Measurements from ENCODE around the gene VPS26B.

Gene VPS26B

DNA sequence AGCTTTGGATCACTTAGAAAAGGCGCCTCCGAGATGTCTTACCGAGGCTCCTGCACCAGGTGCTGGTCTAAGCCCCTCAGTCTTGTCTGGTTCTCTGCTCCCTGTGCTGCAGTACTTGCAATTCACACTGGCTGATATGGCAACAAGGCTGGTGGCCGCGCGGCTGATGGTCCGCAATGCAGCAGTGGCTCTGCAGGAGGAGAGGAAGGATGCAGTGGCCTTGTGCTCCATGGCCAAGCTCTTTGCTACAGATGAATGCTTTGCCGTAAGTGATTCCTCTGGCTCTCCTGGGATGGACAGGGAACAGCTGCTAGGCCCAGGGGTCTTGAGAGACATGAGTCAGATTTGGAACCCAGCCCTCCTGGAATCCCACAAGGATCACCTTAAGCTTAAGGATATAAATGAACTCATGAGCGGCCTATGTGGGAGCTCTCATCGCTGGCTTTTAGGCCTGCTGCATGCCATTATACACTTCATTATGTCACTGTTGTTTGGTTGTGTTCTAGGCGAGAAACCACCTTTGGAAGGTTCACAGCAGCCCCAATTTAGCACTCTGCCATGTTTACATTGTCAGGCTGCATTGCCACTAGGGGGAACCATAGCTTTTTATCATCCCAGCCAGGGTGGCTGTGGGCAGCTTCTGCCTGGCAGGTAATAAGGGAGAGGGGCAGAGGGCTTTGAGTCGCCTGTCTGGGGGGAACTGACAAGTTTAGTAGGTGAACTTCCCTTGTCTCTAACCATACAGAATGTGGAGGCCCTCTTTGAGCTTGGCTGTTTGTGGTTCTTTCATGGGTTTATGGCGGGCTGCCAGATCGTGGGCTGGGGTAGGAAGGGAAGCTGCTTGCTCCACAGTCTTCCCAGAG lies 37.4 kb downstream of the VPS26B start:
- Mint-ChIP-seq H3K27ac (no peak overlapping the region), H3K4me1 (peaks cover 6% of the 10 kb centered on the region), H3K36me3 (peaks cover 45% of the 10 kb centered on the region), H3K4me3 (no peak overlapping the region), H3K9me3 (no peaks in the 10 kb centered on the region), H3K27me3 (no peaks in the 10 kb centered on the region)
- ATAC-seq = no peak

- ATAC-seq = no peak
Observed at GRCh38 chr11:134264966-134265764, 40.7 kb downstream of the VPS26B start.

GRCh38 chr11:134266440-134266839 lies 42.0 kb downstream of the VPS26B start:
- no peak for ATAC-seq
- no peak overlapping the region for H3K4me3 Mint-ChIP-seq

More at GRCh38 chr11:134264966-134265764, 40.7 kb downstream of the VPS26B start:
- H3K36me3 Mint-ChIP-seq = peaks cover 25% of the 10 kb centered on the region
- H3K27ac Mint-ChIP-seq = no peak overlapping the region
- H3K27me3 Mint-ChIP-seq = peaks cover 18% of the 10 kb centered on the region
- H3K9me3 Mint-ChIP-seq = no peaks in the 10 kb centered on the region
- no peak overlapping the region for H3K4me3 Mint-ChIP-seq
- H3K4me1 Mint-ChIP-seq = peaks cover 6% of the 10 kb centered on the region

GRCh38 chr11:134266841-134267251 lies 42.4 kb downstream of the VPS26B start:
- Mint-ChIP-seq H3K36me3 (peaks cover 16% of the 10 kb centered on the region), H3K27me3 (peaks cover 35% of the 10 kb centered on the region), H3K4me1 (no peaks in the 10 kb centered on the region), H3K27ac (no peak overlapping the region), H3K4me3 (no peak overlapping the region), H3K9me3 (no peaks in the 10 kb centered on the region)
- no peak for ATAC-seq

More at GRCh38 chr11:134266440-134266839, 42.0 kb downstream of the VPS26B start:
- Mint-ChIP-seq H3K27ac (no peak overlapping the region), H3K36me3 (peaks cover 18% of the 10 kb centered on the region), H3K27me3 (peaks cover 31% of the 10 kb centered on the region), H3K4me1 (no peaks in the 10 kb centered on the region), H3K9me3 (no peaks in the 10 kb centered on the region)

DNA sequence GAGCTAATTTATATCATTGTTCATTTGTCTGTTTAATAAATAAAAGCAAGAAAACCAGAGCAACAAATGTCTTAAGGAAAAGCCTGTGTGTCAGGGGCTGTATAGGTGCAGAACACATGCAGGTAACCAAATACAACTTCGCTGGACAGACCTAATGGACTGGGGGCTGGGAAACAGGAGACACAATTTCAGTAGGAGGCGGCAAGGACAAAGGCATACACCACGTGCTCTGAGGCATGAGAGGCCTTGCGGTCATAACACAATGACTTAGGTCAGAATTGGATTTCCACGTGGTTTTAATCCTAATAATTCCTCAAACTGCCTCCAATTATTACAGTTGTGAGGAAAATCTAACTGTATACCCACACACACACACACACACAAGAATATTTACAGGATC lies 43.0 kb downstream of the VPS26B start:
- Mint-ChIP-seq H3K27me3 (peaks cover 41% of the 10 kb centered on the region), H3K27ac (no peak overlapping the region), H3K4me1 (no peaks in the 10 kb centered on the region), H3K4me3 (no peak overlapping the region), H3K9me3 (no peaks in the 10 kb centered on the region), H3K36me3 (peaks cover 9% of the 10 kb centered on the region)
- ATAC-seq = no peak

- peaks cover 6% of the 10 kb centered on the region for H3K36me3 Mint-ChIP-seq
- H3K27me3 Mint-ChIP-seq = peaks cover 46% of the 10 kb centered on the region
- no peak for ATAC-seq
- no peaks in the 10 kb centered on the region for H3K9me3 Mint-ChIP-seq
- no peak overlapping the region for H3K27ac Mint-ChIP-seq
- no peak overlapping the region for H3K4me3 Mint-ChIP-seq
- H3K4me1 Mint-ChIP-seq = peaks cover 5% of the 10 kb centered on the region
Observed at GRCh38 chr11:134267966-134268365, 43.5 kb downstream of the VPS26B start.

DNA sequence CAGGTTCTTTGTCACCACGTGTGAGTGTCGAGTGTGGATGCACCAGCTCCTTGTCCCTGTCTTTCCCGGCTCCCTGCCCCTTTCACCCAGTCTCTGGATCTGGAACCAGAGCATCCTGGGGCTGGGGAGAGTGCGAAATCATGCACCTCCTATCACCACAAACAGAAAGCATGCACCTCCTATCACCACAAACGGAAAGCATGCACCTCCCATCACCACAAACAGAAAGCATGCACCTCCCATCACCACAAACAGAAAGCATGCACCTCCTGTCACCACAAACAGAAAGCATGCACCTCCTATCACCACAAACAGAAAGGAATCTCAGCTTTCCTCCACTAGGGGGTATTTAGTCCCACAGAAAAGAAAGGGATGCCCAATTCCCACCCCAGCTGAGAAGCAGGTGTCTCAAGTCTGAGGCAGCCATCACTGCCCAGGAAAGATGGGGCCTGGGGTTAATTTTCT lies 45.8 kb downstream of the VPS26B start:
- no peak overlapping the region for H3K4me3 Mint-ChIP-seq
- ATAC-seq = no peak
- peaks cover 10% of the 10 kb centered on the region for H3K4me1 Mint-ChIP-seq
- H3K27me3 Mint-ChIP-seq = peaks cover 54% of the 10 kb centered on the region
- no peak overlapping the region for H3K27ac Mint-ChIP-seq
- no peaks in the 10 kb centered on the region for H3K36me3 Mint-ChIP-seq
- H3K9me3 Mint-ChIP-seq = no peaks in the 10 kb centered on the region

GRCh38 chr11:134271978-134272377 lies 47.5 kb downstream of the VPS26B start:
- H3K4me1 Mint-ChIP-seq = peaks cover 20% of the 10 kb centered on the region

DNA sequence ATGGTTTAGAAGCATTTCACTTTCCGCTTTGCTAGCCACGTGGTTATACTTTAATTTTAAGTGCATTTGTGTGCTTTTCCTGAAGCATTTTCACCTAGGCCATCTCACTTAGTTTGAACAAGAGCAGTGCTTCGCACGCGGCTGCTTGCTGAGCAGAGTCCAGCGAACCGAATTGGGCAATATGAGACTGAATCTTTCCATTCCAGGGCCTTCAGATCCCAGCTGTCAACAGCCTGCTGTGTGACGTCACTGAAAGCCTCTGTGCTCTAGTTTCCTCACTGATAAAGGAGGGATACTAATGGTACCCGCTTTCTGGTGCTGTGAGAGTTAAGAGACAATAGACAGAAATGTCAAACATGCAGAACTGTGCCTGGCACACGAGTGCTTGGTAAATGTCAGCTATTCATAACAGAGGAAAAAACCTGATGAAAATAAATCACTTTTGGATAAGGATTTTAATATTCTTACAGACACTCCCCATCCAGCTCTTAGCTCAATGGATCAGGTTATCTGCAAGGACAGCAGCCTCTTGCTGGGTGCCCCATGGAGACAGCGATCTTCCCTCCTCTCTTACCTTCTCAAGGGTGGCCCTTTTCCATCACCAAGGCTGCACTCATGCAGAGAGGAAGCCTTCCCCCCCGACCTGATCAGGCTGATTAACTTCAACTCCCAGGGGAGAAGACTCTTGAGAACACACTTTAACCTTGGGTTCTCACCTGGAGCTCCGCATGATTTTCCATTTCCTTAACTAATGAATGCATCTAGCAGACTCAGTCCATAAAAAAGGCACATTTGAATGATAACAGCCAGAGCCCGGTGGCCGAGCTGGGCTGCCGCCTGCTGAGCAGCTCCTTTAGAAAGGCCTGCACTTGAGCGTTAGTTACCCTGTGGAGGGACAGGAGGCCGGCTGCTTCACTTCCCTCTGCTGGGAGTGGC lies 48.2 kb downstream of the VPS26B start:
- Mint-ChIP-seq H3K27me3 (peaks cover 75% of the 10 kb centered on the region), H3K9me3 (no peaks in the 10 kb centered on the region), H3K27ac (no peak overlapping the region), H3K36me3 (no peaks in the 10 kb centered on the region), H3K4me3 (no peak overlapping the region), H3K4me1 (peaks cover 26% of the 10 kb centered on the region)
- no peak for ATAC-seq

More at GRCh38 chr11:134271978-134272377, 47.5 kb downstream of the VPS26B start:
- Mint-ChIP-seq H3K4me3 (no peak overlapping the region), H3K27me3 (peaks cover 68% of the 10 kb centered on the region), H3K36me3 (no peaks in the 10 kb centered on the region), H3K27ac (no peak overlapping the region), H3K9me3 (no peaks in the 10 kb centered on the region)
- ATAC-seq = no peak

GRCh38 chr11:134273317-134273712 lies 48.8 kb downstream of the VPS26B start:
- Mint-ChIP-seq H3K27me3 (peaks cover 75% of the 10 kb centered on the region), H3K4me1 (peaks cover 26% of the 10 kb centered on the region), H3K27ac (no peak overlapping the region), H3K9me3 (no peaks in the 10 kb centered on the region), H3K4me3 (no peak overlapping the region), H3K36me3 (no peaks in the 10 kb centered on the region)
- ATAC-seq = no peak

- no peak overlapping the region for H3K27ac Mint-ChIP-seq
- H3K27me3 Mint-ChIP-seq = peaks cover 82% of the 10 kb centered on the region
- H3K4me3 Mint-ChIP-seq = peak overlapping the region; percentile 74
- peaks cover 26% of the 10 kb centered on the region for H3K4me1 Mint-ChIP-seq
- no peak for ATAC-seq
- peaks cover 3% of the 10 kb centered on the region for H3K9me3 Mint-ChIP-seq
- H3K36me3 Mint-ChIP-seq = no peaks in the 10 kb centered on the region
Observed at GRCh38 chr11:134275188-134275533, 50.7 kb downstream of the VPS26B start.

- Mint-ChIP-seq H3K9me3 (peaks cover 3% of the 10 kb centered on the region), H3K4me1 (peaks cover 26% of the 10 kb centered on the region), H3K27ac (no peak within 1 kb of the TSS), H3K27me3 (peaks cover 82% of the 10 kb centered on the region), H3K36me3 (no peaks in the 10 kb centered on the region), H3K4me3 (peak within 1 kb of the TSS; percentile 74)
- peak; percentile 71 for ATAC-seq
Observed at GRCh38 chr11:134275534-134276395, 51.3 kb downstream of the VPS26B start, which contains the start of gene GLB1L3. TSS of gene GLB1L3 (plus strand) at chr11:134276379. CDS start at chr11:134276741, 362 bp downstream.

DNA sequence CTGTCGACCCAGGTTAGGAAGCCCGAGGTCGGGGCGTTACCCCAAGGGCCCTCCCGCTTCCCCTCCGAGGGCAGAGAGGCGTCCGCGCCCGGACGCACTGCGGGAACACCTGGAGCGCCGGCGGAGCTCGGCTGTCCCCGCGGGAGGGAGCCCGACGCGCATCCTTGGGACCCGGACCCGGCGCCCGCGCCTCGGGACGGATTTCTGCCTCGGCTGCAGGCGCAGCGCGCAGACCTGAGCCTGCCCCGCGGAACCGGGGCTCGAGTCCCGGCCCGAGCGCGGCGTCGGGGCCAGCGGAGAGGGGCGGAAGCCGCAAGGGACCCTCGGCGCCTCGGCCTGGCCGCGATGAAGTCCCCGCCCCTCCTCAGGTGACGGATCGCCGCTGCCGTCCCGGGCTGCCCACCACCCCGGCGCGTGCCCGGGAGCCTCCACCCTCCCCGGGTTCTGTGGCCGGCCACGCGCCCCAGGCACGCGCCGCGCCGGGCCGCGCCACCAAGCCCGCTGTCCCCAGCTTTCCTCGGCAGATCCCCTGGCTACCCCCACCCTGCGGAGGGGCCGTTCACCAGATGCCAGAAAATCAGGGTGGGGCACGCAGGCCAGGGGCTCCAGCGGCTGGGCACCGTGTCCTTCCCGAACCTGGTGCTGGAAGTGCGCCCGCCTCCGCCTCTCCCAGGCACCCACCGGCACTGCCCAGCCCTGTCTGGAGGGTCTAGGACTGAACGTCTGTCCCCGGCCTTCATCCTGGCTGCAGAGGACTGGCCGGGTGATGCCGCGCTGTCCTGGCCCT lies 52.1 kb downstream of the VPS26B start:
- peaks cover 3% of the 10 kb centered on the region for H3K9me3 Mint-ChIP-seq
- H3K4me3 Mint-ChIP-seq = peak overlapping the region; percentile 74
- H3K4me1 Mint-ChIP-seq = peaks cover 26% of the 10 kb centered on the region
- H3K36me3 Mint-ChIP-seq = no peaks in the 10 kb centered on the region
- H3K27me3 Mint-ChIP-seq = peaks cover 82% of the 10 kb centered on the region
- no peak overlapping the region for H3K27ac Mint-ChIP-seq
- no peak for ATAC-seq
